K562 (cell line): ENCODE measurements around the gene ZBTB8A. TPM values are rescaled to one million over a fixed set of nuclear protein-coding genes. Genes with fewer than 3 reads are reported as not detected.

ENCODE experiments used
- BHLHE40 ChIP-seq: IDR thresholded peaks from 2 replicates; pipeline ENCODE4 v1.6.1; 2011; ENCODE audit warnings: low read length, improper control_type of control experiment
- HDGF ChIP-seq: fragments of 450-650 bp; IDR thresholded peaks from 2 replicates; pipeline ENCODE4 v1.6.1; 2016
- MAZ ChIP-seq, 2 experiments: fragments of 450-650 bp in 1 of 2; sonication (generic) in 1 of 2; formaldehyde crosslinking; IDR thresholded peaks in 1 of 2; conservative IDR thresholded peaks in 1 of 2; 2 replicates each; pipeline versions ENCODE4 v1.4.0 to v1.5.0; 2020; ENCODE audit warnings: mild to moderate bottlenecking in 1 of 2, missing genetic modification reagents in 1 of 2
- POLR2H ChIP-seq: IDR thresholded peaks from 2 replicates; pipeline ENCODE4 v1.6.1; 2016; ENCODE audit warnings: missing genetic modification characterization, low read depth, mild to moderate bottlenecking, control low read depth, missing compliant biosample characterization, moderate library complexity
- PURB ChIP-seq: sonication (generic); formaldehyde crosslinking; IDR thresholded peaks from 2 replicates; pipeline ENCODE4 v1.9.0; 2021; ENCODE audit warnings: low read depth, mild to moderate bottlenecking, missing genetic modification reagents
- SLC30A9 ChIP-seq: fragments of 250-450 bp; sonication (Bioruptor Pico); IDR thresholded peaks from 2 replicates; pipeline ENCODE4 v1.8.0; 2022; ENCODE audit warnings: mild to moderate bottlenecking, moderate library complexity
- SMAD2 ChIP-seq: fragments of 150-350 bp; IDR thresholded peaks from 2 replicates; pipeline ENCODE4 v1.6.1; 2014; ENCODE audit warnings: low read depth, mild to moderate bottlenecking, low read length
- SRSF7 ChIP-seq: fragments of 200-400 bp; formaldehyde crosslinking; optimal IDR thresholded peaks from 2 replicates; pipeline ENCODE3; 2017; ENCODE audit warnings: mild to moderate bottlenecking, low read depth, low read length
- SRSF9 ChIP-seq: fragments of 200-400 bp; formaldehyde crosslinking; IDR thresholded peaks from 2 replicates; pipeline ENCODE4 v1.6.1; 2017; ENCODE audit warnings: low read depth, low read length, borderline replicate concordance
- THAP7 ChIP-seq: fragments of 250-450 bp; sonication (Bioruptor Pico); IDR thresholded peaks from 2 replicates; pipeline ENCODE4 v1.5.0; 2021
- ZNF23 ChIP-seq: fragments of 250-450 bp; sonication (Bioruptor Pico); IDR thresholded peaks from 2 replicates; pipeline ENCODE4 v1.4.0; 2020; ENCODE audit warnings: mild to moderate bottlenecking
- ZNF586 ChIP-seq: fragments of 450-650 bp; formaldehyde crosslinking; conservative IDR thresholded peaks from 2 replicates; pipeline ENCODE4 v1.4.0; 2020; ENCODE audit warnings: mild to moderate bottlenecking, moderate library complexity
- ZNF707 ChIP-seq: fragments of 250-450 bp; sonication (Bioruptor Pico); conservative IDR thresholded peaks from 2 replicates; pipeline ENCODE4 v1.8.0; 2022; ENCODE audit warnings: inconsistent platforms, mild to moderate bottlenecking, moderate library complexity
- ZZZ3 ChIP-seq: fragments of 450-650 bp; IDR thresholded peaks from 2 replicates; pipeline ENCODE4 v1.6.1; 2016; ENCODE audit warnings: antibody characterized with exemption, mild to moderate bottlenecking, moderate library complexity
- polyA plus RNA-seq, 8 experiments: library from polyadenylated mRNA; depleted of rRNA in 4 of 8; stranded (reverse) in 5 of 8; unstranded in 3 of 8; fragments of >200 nt; fragmentation: Nextera tagmentation in 2 of 8; fragmentation: Illumina TruSeq in 1 of 8; extraction: Ambion mirVana in 2 of 8; extraction: Trizol in 1 of 8; gene quantifications; 2 replicates each; pipeline versions ENCODE4 v1.2.1 to v1.2.3, GENCODE V29; 2011 to 2014; ENCODE audit warnings: inconsistent platforms in 1 of 8, missing spikeins in 1 of 8
- total RNA-seq, 7 experiments: library from RNA; depleted of rRNA in 6 of 7; stranded (reverse); fragments of >200 nt in 6 of 7; fragmentation: Illumina TruSeq in 2 of 7; extraction: Trizol in 2 of 7; gene quantifications; 2 replicates each; pipeline versions ENCODE4 v1.2.1 to v1.2.3, GENCODE V29; 2011 to 2021; ENCODE audit warnings: low replicate concordance in 1 of 7

The ZBTB8A gene
- total and polyA plus RNA-seq, 9 of the 15 experiments (the other 6 are each of a cell fraction or from before 2014, with no cell fraction given) = 0.01 to 0.64 (median 0.09) TPM

GRCh38 chr1:32650248-32650751 is 111.1 kb downstream of the ZBTB8A start, which contains the start of gene ZBTB8OS (continued):
- TF ChIP-seq BHLHE40 = no peak
- TF ChIP-seq THAP7 (CRISPR knock-in tag) = no peak
- no peak for TF ChIP-seq SRSF9
- no peak for TF ChIP-seq ZNF586 (CRISPR knock-in tag)
- TF ChIP-seq MAZ (CRISPR knock-in tag; conservative IDR thresholded peaks at IDR 0.05 in 1 of 2, IDR thresholded peaks at IDR 0.05 in 1 of 2) = no peak
- no peak for TF ChIP-seq PURB (CRISPR knock-in tag)
- no peak for TF ChIP-seq ZNF707 (CRISPR knock-in tag)
- no peak; the same call in 1 of the 2 replicates for TF ChIP-seq ZZZ3
- no peak for TF ChIP-seq POLR2H
- no peak for TF ChIP-seq ZNF23 (CRISPR knock-in tag)
- TF ChIP-seq SRSF7 = no peak
- TF ChIP-seq SLC30A9 (CRISPR knock-in tag) = no peak
- no peak for TF ChIP-seq SMAD2
- no peak for TF ChIP-seq HDGF
